Stimulated activated CD4-positive, alpha-beta T cell treated with anti-CD3 and anti-CD28 coated beads, Interleukin-15, amount 100 ng/mL, for 24 hours (primary cell): ENCODE measurements around the gene TBC1D22A.
"Not testable (repeated sequence)": the region's sequence is repeated elsewhere in the genome, so short reads cannot be mapped to it uniquely, and the experiment has no call there.

Experiments
- DNase-seq: peaks from one replicate; pipeline ENCODE4 v3.0.0-alpha.2; 2020

Gene TBC1D22A, protein sequence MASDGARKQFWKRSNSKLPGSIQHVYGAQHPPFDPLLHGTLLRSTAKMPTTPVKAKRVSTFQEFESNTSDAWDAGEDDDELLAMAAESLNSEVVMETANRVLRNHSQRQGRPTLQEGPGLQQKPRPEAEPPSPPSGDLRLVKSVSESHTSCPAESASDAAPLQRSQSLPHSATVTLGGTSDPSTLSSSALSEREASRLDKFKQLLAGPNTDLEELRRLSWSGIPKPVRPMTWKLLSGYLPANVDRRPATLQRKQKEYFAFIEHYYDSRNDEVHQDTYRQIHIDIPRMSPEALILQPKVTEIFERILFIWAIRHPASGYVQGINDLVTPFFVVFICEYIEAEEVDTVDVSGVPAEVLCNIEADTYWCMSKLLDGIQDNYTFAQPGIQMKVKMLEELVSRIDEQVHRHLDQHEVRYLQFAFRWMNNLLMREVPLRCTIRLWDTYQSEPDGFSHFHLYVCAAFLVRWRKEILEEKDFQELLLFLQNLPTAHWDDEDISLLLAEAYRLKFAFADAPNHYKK

DNA sequence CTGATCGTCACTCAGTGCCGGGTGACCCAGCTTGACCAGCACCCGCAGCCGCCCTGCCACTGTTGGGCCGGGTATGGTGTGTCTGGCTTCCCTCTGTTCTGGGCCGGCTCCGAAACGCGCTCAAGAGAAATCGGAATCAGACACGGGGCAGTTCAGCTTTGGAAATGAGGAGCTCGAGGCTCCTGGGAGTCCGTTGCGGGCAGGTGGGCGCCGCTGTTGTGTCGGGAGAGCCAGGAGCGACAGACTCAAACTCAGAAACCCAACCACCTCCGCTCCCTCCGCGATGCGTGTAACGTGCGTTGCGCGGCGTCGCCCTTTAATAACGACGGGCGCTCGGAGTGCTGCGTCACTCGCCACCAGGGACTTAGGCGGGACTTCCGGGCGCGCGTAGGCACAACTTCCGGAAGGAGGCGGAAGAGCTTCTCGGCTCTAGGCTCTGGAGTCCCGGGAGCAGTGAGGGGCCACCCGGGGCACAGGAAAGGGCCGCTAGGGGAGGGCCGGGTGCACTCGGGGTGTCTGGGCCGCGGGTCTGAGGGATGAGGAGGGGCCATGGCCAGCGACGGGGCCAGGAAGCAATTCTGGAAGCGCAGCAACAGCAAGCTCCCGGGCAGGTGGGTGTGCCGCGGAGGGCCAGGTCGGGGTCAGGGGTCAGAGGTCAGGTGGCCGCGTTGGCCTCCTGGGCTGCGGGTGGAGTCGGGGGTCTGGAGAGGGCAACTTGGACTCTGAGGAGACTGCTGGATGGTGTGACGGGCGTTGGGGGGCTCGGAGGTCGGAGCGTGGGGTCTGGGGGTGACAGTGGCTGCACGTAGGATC is at the start of gene TBC1D22A:
TBC1D22A (plus strand) TSS at position 413 of the 813 bp plus-strand sequence; CDS start at position 550, 137 bp downstream.
- DNase-seq, result peak; percentile 97

DNA sequence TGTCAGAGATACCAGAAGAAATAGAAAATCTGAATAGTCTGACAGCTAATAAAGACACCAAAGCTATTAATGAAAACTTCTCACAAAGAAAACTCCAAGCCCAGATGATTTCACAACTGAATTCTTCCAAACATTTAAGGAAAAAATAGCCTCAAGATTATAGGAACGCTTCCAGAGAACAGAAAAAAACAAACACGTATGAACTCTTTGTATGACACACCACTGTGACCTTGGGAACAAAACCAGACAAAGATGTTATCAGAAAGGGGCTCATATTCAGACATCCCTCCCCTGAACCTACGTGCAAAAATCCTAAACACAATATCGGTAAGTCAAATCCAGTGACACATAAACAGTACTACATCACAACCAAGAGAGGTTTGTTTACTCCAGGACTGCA is 47.9 kb upstream of the TBC1D22A start:
- no peak for DNase-seq

DNA sequence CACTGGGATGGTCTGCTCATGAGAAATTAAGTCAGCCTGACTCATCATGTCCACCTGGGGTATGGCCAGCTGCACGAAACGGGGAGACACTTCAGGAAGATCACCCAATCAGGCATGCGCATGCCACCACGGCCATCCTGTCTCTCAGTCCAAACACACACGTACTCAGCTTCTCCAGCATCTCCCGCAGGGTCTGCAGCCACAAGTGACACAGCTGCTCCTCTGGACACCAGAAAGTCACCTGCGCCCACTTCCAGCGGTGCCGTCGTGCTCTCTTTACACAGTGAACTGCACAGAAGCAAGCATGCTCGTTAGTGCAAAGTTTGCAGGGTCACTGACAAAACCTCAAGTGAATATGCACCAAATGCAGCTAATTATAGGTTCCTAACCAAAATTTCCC is 42.5 kb upstream of the TBC1D22A start:
- no peak for DNase-seq

DNA sequence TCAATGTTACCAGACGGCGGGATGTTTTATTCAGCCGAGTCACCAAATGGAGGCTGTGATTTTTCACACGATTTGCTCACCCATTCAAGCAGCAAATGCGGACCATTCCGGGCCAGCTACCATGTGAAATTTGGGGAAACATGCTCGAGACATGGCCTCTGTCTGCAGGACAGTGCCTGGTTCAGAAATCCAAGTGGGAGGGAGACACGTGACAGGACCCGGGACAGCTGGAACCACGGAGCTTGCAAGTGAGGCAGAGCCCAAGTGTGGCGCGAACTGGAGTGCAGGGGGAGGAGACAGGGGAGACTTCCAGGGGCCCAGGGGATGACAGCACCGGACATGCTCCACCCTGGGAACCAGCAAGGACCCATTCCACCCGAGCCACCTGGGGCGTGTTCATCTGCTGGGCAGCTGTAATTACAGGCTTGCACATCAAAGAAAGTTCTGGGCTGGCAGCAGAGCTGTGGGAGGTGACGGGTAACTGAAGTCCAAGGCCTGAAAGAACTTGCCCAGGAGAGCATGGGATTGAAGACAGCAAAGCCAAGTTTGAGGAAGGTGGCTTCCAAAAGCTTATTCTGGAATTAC is 40.9 kb upstream of the TBC1D22A start:
- no peak for DNase-seq

DNA sequence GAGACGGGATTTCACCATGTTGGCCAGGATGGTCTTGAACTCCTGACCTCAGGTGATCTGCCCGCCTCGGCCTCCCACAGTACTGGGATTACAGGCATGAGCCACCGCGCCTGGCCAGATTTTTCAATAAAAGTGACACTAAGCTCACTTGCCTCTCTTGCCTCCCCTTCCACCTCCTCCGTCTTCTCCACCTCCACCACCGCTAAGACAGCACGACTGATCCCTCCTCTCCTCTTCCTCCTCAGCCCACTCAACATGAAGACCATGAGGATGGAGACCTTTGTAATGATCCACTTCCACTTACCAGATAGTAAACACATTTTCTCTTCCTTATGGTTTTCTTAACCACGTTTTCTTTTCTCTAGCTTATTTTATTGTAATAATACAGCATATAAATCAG is 38.6 kb upstream of the TBC1D22A start:
- DNase-seq, result no peak

DNA sequence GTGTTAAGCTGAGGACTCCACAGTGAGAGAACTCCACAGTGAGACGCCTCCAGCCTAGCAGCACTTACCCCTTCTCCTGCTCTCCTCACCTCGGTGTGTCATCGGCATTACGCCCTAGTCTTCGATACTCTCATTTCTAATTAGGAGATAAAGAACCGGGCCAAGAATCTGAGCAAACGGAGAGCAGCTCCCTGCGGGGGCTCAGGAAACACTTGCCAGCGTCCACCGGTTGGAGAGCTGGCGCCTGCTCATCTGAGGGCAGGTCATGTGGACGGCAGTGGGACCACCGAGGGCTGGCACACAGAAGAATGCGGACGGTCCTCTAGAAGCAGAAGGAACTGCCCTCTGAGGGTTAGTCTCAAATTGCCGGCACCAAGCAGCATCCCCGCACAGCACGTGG is 37.4 kb upstream of the TBC1D22A start:
- no peak for DNase-seq

DNA sequence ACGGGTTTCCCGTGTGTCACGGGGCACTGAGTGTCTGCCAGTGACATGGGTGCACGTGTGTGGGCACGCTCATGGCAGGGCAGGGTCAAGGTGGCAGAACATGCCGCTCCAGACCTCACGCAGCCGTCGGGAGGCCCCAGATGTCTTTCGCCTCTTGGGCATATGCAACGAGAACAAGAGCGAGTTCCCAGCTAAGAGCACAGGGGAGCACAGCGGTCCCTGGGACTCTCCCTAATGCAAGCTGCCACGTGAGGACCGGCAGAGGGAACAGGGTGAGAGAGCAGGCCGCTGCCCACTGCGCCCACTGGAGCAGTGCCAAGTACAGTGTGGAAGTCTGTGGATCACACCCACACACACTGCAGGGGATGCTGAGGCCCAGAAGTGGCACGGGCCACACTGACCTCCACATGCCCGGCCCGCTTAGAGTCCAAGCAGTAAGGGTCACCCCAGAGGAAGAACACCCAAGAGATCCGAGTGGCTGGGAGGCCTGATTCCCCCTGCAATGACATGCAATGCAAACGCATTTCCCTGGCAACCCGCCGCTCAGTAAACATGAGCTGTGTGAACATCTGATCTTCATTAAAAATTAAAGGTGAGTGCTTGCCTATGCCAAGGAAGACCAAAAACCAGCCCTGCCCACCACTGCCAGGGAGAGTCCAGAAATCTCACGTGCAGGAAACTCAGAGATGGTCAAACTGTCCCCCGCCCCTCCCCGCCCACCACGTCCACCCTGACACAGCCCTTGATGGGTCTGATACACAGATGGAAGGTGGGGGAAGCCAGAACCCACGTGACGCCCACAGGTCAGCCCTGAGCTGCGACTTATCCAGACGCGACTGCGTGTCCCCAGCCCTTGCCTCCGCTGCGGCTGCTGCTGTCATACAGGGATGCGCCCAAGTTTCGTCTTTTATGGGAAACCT is 36.1 kb upstream of the TBC1D22A start:
- DNase-seq, result no peak

DNA sequence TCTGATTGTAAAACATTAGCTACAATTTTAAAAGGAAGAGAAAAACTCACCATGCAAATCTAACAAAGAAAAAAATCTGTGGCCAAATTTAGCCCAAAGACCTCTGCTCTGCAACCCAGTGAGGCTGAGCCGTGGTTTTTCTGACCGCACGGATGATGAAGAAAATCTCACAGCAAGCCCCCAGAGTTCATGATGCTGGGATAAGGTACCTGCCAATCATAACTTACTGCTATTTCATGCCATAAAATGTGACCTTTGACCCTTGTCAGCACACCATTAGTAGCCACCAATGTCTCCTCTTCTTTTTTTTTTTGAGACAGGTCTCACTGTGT is 35.5 kb upstream of the TBC1D22A start:
- no peak for DNase-seq

DNA sequence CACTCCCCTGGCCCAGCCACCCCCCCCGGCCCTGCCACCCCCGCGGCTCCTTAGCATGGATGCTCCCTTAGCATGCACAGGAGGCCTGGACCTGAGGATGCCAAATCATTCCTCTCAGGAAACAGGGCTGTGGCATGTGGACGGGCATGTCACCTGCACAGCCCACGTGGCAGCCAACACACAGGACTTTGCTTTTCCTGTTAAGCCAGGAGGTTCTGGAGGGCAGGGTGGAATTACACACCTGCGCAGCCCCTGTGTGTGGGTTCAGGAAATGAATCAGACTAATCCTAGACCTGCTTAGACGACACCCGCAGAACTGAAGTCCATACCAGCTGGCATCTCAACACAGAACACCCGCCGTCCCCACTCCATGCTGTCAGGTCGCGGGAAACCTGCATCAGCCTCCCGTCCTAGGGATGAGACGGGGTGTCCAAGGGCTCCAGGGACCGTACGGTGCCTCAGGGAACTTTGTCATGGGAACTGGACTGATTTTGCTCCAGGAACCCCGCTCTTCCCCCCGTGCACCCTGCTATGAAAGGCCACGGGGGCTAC is 34.6 kb upstream of the TBC1D22A start:
- DNase-seq, result no peak

DNA sequence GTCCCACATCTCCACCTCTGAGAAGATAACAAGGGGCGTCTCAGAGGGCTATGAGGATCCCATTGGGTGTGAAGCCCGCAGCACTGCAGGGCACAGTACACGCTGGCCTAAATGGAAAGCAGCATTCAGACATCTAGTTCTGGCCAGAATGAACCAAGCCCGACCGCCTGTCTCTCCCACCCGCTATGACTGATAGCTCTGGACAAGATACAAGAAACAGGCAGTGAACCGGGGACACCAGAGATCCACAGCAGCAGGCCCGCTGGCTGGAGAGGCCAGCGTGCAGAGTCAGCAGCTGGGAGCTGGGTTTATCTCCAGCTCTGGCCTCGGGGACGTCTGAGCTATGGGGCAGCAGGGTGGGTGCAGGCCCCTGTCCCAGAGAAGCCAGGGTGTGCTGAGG is 34.0 kb upstream of the TBC1D22A start:
- no peak for DNase-seq

DNA sequence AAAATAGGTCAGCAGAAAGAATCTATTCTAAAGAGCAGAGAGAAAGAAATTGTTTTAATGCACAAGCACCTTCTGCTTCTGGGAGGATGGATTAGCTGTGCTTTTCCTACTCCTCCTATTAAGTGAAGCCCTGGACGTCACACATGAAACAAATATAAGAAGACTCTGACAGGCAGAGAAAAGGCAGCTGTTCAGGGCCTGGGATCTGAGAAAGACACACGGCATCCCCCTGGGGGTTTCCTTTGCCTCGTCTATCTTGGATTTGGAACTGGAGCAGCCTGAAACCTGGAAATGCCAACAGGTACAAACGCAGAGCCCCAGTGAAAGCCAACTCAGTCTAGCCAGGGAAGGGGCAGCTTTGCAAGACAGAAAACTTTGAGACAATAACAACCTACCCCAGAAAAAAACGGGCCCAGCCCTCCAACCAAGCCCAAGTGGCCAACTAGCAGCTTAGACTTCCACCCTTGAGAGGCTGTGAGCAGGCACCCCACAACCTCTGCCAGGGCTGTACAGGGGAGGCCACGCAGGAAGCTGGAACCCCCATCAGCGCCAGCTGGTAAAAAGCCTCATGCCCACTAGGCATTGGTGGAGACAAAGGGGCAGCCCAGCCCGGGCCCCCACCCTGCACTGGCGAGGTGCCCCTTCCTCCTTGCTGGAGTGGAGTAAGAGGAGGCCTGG is 31.7 kb upstream of the TBC1D22A start:
- DNase-seq, result no peak

DNA sequence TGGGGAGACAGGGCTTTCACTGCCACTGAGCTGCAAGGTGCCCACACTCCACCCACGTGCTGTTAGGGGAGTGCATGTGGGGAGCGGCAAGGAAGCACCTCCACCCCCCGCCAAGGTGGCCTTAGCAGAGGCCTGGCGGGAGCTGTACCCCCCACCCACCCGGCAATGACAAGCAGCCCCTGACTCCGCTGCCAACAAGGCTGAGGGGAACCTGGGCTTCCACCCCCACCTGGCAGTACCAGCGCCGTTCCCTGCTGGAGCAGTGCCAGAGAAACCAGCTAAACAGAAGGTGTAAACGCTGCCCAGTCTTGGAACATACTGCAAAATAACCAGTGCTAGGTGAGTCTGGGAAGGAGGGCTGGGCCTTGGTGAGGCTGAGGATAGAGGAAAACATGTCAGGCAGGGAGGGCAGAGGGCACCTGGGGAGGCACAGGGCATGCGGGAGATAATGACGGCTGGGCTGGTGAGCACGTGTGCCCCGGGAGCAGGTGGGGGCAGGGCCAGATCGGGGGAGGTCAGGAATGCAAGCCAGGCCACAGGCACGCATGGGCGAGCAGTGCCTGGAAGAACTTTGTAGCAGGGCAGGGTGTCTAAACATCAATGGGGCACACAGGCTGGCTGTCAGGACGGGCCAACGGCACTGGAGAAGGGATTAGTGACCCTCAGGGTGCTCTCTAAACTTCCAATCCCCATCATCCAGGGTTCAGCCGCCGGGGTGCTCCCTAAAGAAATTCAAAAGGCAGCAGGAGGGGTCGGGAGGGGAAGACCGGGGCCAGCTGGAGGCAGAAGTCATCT is 31.0 kb upstream of the TBC1D22A start:
- no peak for DNase-seq

DNA sequence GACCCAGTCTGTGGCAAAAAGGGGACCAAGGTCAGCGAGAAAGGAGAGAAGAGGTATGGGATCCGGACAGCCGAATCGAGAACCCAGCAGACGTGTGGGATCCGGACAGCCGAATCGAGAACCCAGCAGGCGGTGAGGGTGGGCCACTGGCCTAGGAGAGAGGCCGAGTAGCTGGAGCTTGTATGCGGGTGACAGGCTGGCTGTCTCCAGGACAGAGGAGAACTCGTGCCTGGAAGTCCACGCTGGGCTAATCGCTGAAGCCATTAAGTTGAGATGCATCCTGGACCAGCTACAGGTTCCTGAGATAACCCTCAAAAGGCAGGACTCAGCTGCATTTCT is 30.4 kb upstream of the TBC1D22A start:
- no peak for DNase-seq

DNA sequence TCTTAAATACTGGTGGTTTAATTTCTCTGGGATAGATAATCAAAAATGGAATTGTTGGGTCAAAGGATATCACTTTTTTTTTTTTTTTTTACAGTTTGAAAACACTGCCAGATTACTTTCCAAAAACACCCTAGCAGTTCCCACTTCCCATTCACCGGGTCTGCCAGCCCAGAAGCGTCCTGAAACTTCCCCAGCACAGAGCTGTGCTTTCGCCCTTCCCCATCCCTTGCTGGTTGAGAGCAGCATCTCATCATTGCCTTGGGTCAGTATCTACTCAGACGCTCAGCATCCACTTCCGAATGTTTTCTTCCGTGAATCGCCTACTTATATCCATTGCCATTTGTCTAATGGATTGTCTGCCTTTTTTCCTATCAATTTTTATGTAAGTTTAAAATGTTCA is 29.9 kb upstream of the TBC1D22A start:
- DNase-seq, result no peak

DNA sequence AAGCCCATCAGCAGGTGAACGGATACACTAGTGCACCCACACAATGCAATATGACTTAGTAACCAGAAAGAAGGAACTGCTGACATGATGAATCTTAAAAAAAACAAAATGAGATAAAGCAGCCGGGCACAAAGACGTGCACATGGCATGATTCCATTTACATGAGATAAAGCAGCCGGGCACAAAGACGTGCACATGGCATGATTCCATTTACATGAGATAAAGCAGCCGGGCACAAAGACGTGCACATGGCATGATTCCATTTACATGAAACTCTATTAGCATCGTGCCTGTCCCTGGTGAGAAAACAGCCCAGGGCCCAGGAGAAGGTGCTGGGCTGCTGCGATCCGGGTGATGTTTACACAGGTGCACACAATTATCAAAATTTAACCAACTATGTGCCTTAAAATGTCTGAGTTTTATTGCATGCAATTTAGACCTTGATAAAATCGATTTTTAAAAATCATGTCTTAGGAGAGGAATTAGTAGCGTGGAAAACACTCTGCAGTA is 28.2 kb upstream of the TBC1D22A start:
- DNase-seq, result not testable (repeated sequence)

DNA sequence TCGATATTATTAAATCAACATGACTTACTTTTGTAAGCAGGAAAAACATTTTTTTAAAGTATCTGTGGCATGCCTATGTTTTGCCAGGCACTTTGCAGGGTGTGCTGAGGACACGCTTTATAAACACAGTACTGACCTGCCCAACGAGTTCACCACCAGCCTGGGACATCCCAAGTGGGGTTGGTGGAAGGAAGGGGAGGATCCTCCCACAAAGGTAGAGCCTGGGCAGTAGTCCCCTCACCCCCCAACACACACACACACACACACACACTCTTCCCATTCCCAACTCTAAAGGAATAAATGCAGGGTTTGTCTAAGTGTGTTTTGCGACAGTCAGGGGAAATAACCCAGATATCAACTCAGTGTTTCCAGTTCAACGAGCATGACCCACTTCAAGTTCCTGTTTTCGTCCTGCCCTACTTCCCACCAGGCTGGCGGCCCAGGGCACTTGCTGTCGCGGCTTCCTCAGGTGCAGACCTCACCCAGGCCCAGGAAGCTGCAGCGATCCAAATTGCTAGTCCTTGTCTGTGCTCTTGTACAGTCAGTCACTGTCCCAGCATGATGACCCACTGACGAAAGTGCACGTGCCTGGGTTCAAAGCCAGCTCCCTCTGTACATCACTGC is 27.5 kb upstream of the TBC1D22A start:
- peak; percentile 68 for DNase-seq

DNA sequence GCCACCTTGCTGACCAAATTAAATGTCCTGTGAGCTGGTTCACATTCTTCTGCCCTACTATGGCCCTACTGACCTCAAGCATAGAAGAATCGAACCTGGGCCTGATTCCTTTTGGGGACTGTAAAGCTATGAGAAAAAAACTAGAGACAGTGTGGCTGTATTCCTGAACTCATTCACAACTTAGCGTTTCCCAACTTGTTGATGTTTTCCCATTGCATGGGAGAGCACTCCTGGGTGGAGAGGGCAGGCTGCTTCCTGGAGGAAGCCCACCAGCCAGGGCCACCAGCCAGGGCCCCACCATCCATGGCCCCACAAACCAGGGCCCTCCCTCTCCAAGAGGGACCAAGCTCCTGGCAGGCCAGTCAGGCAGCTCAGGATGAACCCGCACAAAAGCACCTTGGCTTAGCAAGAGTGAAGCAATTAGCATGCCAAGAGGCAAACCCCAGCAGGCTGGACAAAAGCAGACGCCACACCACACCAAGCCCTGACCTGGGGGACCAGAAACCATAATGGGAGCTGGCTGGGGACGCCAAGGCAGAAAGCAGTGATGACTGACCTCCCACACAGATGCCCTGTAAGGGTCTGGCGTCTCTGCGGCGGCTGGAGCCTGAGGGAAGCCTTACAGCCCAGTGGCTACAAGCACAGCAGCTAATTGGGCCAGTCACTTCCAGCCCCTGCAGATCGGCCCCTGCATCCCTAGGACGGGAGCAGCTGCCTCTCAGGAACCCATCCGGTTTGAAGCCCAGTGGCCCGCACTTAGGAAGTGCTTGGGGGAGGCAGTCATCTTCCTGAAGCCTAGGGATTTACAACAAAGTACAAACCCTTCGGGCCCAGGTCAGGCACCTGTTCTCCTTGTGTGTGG is 26.5 kb upstream of the TBC1D22A start:
- no peak for DNase-seq

DNA sequence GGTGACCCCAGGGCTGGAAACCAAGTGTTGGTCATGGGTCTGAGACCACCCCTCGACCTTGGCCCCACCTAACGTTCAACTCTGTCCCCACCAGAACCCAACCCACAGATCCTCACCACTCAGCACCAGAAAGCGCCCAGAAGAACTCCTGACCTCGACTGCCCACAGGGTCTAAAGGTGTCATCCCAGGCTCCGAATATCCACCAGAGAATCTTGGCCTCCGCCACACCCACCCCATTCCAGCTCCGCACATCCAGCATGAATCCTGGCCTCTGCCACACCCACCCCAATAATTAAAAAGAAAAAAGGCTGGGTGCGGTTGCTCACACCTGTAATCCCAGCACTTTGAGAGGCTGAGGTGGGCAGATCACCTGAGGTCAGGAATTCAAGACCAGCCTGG is 25.7 kb upstream of the TBC1D22A start:
- DNase-seq, result no peak
